Measurements from ENCODE around the gene C12orf43. TPM values are rescaled to one million over a fixed set of nuclear protein-coding genes. Genes with fewer than 3 reads are reported as not detected.

Gene C12orf43
- total RNA-seq, 1 experiment from 2014 or later, result 25.7 TPM

- no peak overlapping the region for H4K8ac ChIP-seq (replicated peaks; ENCODE audit: insufficient read length, low read depth, low read length)
- H2AFZ ChIP-seq (ENCODE audit: low read length), result no peak overlapping the region
- no peak overlapping the region for H3T11ph ChIP-seq (ENCODE audit: low read length)
- H3K9me3 Mint-ChIP-seq, result no peaks in the 10 kb centered on the region; a peak in 2 of 5 replicates
- H3K4me3 Mint-ChIP-seq, result no peak overlapping the region
- H3K4me2 ChIP-seq (ENCODE audit: insufficient read depth, insufficient read length, low read length), result no peak overlapping the region
- no peaks in the 10 kb centered on the region for H3K79me1 ChIP-seq (ENCODE audit: insufficient read depth, low read depth, low read length, poor library complexity, severe bottlenecking)
- H3K27ac ChIP-seq (ENCODE audit: insufficient read length, low read depth, low read length), result no peak overlapping the region
- H2BK120ac ChIP-seq (ENCODE audit: low read depth, low read length, poor library complexity, severe bottlenecking), result no peak overlapping the region
- H3K36me3 Mint-ChIP-seq (ENCODE audit: insufficient read depth in 1 of 3, low read depth in 3 of 3), result no peaks in the 10 kb centered on the region; a peak in 1 of 7 replicates
- H3K27me3 ChIP-seq (ENCODE audit: insufficient read depth, low read length), result no peaks in the 10 kb centered on the region
- no peak overlapping the region for H3K4ac ChIP-seq (ENCODE audit: low read depth, low read length)
- H2BK12ac ChIP-seq (ENCODE audit: insufficient read length, low read depth, low read length), result no peak overlapping the region
- H4K91ac ChIP-seq (ENCODE audit: insufficient read length, low read depth, low read length), result no peak overlapping the region
- H3K9ac ChIP-seq (ENCODE audit: extremely low read depth, insufficient read length, low read length), result no peak overlapping the region
- no peaks in the 10 kb centered on the region for H4K20me1 ChIP-seq (ENCODE audit: control insufficient read depth, insufficient read depth, insufficient read length)
- H3K56ac ChIP-seq (ENCODE audit: insufficient read length, low read depth, low read length), result no peak overlapping the region
- no peak overlapping the region for H2BK15ac ChIP-seq (ENCODE audit: low read depth, low read length)
- H3K27ac Mint-ChIP-seq, result peak overlapping the region in 1 of 3 experiments; percentile 20; a peak in 1 of 7 replicates
- peaks cover 14% of the 10 kb centered on the region in 2 experiments for H3K4me1 Mint-ChIP-seq
- H3K9me3 ChIP-seq (ENCODE audit: control insufficient read depth, low read depth, low read length), result no peaks in the 10 kb centered on the region
- DNase-seq, result no peak
- H3K23ac ChIP-seq (ENCODE audit: insufficient read length, low read depth, low read length), result no peak overlapping the region
- TF ChIP-seq, protein P1, sequence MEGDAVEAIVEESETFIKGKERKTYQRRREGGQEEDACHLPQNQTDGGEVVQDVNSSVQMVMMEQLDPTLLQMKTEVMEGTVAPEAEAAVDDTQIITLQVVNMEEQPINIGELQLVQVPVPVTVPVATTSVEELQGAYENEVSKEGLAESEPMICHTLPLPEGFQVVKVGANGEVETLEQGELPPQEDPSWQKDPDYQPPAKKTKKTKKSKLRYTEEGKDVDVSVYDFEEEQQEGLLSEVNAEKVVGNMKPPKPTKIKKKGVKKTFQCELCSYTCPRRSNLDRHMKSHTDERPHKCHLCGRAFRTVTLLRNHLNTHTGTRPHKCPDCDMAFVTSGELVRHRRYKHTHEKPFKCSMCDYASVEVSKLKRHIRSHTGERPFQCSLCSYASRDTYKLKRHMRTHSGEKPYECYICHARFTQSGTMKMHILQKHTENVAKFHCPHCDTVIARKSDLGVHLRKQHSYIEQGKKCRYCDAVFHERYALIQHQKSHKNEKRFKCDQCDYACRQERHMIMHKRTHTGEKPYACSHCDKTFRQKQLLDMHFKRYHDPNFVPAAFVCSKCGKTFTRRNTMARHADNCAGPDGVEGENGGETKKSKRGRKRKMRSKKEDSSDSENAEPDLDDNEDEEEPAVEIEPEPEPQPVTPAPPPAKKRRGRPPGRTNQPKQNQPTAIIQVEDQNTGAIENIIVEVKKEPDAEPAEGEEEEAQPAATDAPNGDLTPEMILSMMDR (conservative IDR thresholded peaks at IDR 0.05), result no peak
- WGBS (ENCODE audit: extremely low coverage, insufficient read length, low lambda C conversion rate), result no CpG with 5 or more reads among the region's 10 CpGs
- no peaks in the 10 kb centered on the region for H3K23me2 ChIP-seq (ENCODE audit: insufficient read length, low read depth, low read length, poor library complexity, severe bottlenecking)
- no peak overlapping the region for H2BK20ac ChIP-seq (ENCODE audit: low read depth, low read length, poor library complexity, severe bottlenecking)
- H3K18ac ChIP-seq (ENCODE audit: insufficient read length, low read depth, low read length), result no peak overlapping the region
- H3K27me3 Mint-ChIP-seq (ENCODE audit: low read depth), result no peaks in the 10 kb centered on the region; the same call in none of the 2 replicates
- no peak overlapping the region for H4K5ac ChIP-seq (ENCODE audit: insufficient read length, low read depth, low read length)
- H3K4me1 ChIP-seq (ENCODE audit: insufficient read depth, low read length), result peaks cover 4% of the 10 kb centered on the region; the same call in 1 of the 2 replicates
- no peak overlapping the region for H3K14ac ChIP-seq (ENCODE audit: insufficient read depth, low read length)
- H2BK5ac ChIP-seq (ENCODE audit: insufficient read length, low read length), result no peak overlapping the region
- no peak overlapping the region for H2AK5ac ChIP-seq (ENCODE audit: insufficient read length, low read length)
- H3K79me2 ChIP-seq (ENCODE audit: insufficient read depth, low read length), result no peaks in the 10 kb centered on the region
Measured at GRCh38 chr12:121030576-121031212, 14.4 kb upstream of the C12orf43 start.
